Measurements from ENCODE around the gene SLC10A3.

The SLC10A3 gene

DNA sequence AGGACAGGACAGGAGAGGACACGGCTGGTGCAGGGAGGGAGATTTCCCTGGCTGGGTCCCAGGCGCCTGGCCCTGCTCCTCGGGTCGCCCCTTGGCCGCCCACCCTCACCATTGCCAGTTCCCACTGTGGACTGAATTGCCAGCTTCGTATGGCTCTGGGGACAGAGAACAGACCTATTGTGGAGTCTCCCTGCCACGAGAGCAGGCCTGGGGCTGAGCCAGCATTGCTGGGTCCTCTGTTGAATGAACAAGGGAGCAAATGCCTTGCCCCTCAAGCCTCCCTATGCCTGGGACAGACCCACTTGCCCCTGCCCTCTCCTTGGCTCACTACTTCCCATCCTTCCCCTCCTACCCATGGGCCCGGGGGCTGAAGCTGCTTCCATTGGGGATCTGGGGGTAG lies 28.0 kb downstream of the SLC10A3 start:
- DNase-seq (ENCODE audit: low read depth): no peak

GRCh38 chrX:154460326-154460725 lies 30.1 kb downstream of the SLC10A3 start:
- DNase-seq (ENCODE audit: low read depth): no peak

- no peak for DNase-seq (ENCODE audit: low read depth)
Measured at GRCh38 chrX:154459832-154460231, 30.6 kb downstream of the SLC10A3 start.

DNA sequence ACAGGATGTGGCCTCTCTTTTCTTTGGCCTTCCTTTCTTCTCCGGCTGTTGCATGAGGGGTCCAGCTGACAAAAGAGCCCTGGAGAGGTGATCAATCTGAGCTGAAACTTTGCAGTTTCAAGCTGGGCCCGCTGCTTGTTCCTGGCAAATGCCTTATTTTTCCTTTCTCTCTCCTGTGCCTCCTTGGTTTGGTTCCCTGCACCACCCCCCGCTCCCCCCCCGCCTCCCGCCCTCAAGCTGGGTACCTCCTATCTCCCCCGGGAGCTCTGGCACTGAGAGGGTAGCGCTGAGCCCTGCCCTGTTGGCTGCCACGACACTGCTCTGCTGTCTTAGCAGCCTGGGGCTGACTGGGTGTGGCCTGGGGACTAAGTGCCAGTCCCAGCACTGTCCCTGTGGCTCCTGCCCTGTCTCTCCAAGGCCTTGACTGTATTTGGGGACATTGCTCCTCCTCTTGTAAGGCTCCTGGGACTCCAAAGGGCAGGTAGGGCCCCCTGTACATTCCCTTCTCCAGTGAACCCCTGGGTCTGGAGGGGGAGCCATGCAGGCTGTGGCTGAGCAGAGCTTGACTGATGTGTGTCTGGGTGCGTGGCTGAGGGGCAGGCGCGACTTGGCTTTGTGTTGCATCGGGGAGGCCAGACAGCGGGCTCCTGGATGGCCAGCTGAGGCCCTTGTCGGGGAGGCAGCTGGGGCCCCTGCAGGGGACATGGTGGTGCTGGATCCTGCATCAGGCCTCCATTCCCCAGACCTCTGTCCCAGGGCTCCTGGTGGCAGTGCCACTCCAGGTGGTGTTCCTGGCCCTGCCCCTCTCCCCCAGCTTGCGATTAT lies 31.3 kb downstream of the SLC10A3 start:
- DNase-seq (ENCODE audit: low read depth): no peak

DNA sequence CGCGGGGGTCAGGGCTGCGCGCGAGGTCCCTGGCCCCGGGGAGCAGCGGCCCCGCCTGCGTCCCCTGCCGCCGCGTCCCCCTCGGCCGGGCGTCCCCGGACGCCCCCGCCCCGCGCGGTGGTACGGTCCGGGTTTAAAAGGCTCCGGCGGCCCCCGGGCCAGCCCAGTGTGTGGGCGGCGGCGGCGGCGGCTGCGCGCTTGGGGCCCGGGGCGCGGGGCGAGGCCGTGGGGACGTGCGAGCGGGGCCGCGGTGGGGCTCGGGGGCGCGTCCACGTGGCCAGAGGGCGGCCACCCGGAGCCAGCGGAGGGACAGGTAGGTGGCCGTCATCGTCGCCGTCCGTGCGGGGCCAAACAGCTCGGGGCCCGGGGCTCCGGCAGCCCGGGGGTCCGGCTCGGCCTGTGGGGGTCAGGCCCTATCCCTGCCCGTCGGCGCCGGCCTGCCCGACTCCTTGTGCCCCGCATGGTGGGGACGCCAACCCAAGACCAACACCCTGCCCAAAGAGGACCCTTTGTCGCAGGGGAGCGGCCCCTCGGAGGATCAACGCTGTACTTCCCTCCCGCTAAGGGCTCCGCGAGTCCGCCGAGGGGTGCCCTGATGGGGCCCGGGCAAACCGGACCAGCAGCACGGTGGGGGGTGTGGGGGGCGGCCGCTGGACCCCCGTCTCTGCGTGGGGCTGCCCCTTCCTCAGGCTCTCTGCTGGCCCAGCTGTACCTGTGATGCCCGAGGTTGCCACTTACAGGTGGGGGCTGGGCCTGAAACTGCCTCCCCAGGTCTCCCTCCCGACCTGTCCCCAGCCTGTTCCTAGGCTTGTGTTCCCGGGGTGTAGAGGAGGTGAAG lies 32.1 kb downstream of the SLC10A3 start, which contains the start of gene PLXNA3:
PLXNA3 (plus strand) TSS at position 166 of the 838 bp plus-strand sequence. CDS start 1,903 bp downstream, outside the sequence.
- no peak for DNase-seq (ENCODE audit: low read depth)

DNA sequence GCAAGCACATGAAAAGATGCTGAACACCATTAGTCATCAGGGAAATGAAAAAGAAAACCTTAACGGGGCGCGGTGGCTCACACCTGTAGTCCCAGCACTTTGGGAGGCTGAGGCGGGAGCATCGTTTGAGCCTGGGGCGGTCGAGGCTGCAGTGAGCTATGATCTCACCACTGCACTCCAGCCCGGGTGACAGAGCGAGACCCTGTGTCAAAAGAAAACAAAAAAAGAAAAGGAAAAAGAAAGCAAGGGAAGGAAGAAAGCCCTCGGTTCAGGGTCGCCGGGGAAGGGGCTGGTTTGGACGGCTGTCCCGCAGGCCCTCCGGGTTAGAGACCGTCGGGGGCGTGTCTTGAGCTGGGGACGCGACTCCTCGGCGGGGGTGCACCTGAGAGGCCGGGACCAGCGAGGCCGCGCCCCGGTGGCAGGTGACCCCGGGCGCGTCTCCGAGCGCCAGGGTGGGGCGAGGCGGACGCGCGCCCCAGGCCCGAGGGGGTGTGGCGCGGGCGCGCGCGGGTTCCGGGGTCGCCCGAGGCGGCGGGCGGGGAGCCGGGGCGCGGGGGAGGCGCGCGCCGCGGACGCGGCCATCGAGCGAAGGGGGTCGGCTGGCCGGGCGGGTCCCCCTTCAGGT lies 32.8 kb downstream of the SLC10A3 start:
- DNase-seq (ENCODE audit: low read depth): no peak

- no peak for DNase-seq (ENCODE audit: low read depth)
Measured at GRCh38 chrX:154452823-154453222, 37.6 kb downstream of the SLC10A3 start.

- no peak for DNase-seq (ENCODE audit: low read depth)
Measured at GRCh38 chrX:154450312-154450711, 40.1 kb downstream of the SLC10A3 start.

GRCh38 chrX:154449618-154450017 lies 40.8 kb downstream of the SLC10A3 start:
- no peak for DNase-seq (ENCODE audit: low read depth)

DNA sequence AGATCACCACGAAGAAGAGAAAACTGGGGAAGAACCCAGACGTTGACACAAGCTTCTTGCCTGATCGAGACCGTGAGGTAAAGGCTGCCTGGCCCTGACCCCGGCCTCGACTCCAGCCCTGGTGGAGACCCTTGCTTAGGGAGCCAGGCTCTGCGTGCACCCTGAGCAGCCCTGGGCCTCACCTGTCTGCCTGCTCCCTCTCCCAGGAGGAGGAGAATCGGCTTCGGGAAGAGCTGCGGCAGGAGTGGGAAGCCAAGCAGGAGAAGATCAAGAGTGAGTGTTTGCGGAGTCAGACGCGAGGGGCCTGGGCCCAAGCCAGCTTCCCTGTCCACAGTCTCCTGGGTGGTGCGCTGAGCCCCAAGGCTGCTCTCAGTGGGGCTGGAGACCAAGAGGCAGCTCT lies 41.9 kb downstream of the SLC10A3 start:
- no peak for DNase-seq (ENCODE audit: low read depth)

DNA sequence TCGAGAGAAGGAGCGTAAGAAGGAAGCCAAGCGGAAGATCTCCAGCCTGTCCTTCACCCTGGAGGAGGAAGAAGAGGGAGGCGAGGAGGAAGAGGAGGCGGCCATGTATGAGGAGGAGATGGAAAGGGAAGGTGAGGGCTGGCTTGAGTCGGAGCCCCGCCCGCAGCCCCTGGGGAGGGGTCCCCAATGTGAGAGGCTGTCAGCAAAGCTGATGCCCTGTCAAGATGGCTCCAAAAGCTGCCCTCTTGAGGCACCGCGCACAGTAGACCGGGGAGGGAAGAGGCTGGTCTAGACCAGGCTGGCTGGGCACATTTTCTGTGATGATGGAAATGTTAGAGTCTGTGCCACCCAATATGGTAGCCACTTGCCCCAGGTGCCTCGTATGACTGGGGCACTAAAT lies 44.0 kb downstream of the SLC10A3 start:
- no peak for DNase-seq (ENCODE audit: low read depth)

DNA sequence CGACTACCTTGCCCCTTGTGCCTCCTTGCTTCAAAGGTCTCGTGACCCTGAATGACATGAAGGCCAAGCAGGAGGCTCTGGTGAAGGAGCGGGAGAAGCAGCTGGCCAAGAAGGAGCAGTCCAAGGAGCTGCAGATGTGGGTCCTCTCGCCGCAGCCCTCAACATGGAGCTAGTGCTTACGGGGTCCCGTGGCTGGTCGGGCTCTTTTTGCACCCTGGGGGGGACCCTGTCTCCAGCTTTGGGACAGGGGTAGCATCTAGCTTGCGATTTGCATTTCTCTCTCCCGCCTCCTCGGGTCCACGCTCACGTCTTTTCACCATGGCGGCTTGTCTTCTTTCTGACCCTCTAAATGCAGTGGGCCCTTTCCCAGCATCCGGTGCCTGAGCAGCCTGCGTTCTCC lies 44.7 kb downstream of the SLC10A3 start:
- DNase-seq (ENCODE audit: low read depth): no peak

DNA sequence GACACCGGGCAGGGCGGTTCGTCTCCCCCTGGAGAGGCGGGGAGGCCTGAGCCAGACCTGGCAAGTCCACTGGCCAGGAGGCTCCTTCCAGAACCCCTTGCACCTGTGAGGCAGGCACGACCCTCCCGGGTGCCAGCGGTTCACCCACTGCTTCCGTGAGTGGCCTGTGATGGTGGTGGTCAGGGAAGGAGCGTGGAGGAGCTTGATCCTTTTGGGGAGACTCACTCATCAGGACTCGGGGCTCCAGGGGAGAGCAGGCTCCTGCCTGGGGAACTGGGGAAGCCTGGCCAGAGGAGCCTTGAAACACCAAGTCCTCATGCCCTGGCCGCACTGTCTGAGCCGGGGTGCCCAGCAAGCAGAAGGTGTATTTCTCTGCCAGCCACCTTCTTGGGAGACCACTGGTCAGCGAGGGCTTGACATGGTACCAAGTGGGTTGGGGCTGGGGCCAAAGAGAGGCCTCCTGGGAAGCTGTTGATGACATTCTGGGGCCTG lies 45.6 kb downstream of the SLC10A3 start:
- no peak for DNase-seq (ENCODE audit: low read depth)

GRCh38 chrX:154443992-154444754 lies 46.3 kb downstream of the SLC10A3 start, which contains the start of gene FAM50A:
Gene FAM50A (plus strand): TSS chrX:154444141. CDS start chrX:154444236, 95 bp downstream.
- peak; percentile 39 for DNase-seq (ENCODE audit: low read depth)

GRCh38 chrX:154443479-154443910 lies 46.9 kb downstream of the SLC10A3 start:
- no peak for DNase-seq (ENCODE audit: low read depth)

DNA sequence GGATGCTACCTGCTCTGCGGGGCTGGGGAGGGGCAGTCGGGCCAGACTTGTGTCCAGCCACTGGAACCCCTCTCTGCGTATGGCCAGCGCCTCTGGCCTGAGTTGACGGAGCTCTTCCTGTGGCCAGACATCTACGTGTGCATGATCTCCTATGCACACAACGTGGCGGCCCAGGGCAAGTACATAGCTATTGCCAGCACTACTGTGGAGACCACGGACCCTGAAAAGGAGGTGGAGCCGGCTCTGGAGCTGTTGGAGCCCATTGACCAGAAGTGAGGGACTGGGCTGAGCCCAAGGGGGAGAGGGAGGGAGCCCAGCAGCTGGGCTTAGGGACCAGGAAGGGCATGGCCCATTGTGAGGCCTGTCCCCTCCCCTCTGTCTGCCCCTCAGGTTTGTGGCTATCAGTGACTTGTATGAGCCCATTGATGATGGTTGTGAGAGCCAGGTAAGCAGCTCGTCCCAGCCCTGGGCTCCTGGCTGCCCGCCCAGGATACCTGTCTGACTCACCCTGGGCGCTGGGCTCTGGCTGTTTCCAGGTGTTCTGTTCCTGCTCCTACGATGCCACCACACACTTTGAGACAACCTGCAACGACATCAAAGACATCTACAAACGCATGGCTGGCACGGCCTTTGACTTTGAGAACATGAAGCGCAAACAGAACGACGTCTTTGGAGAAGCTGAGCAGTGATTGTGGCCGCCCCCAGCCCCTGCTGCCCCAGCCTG lies 48.3 kb downstream of the SLC10A3 start:
- DNase-seq (ENCODE audit: low read depth): no peak

DNA sequence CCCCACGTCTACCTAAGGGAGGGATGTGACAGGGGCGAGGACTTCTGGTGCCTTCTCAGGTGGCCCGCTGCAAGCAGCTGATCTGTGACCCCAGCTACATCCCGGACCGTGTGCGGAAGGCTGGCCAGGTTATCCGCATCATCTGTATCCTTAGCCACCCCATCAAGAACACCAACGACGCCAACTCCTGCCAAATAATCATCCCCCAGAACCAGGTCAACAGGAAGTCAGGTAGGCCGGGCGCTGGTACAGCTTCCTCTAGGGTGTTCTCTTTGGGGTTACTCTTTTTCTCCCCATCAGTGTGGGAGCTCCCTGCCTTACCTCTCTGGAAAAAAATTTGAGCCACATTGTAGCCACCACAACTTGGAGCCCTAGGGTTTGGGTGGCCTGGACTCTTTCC lies 48.9 kb downstream of the SLC10A3 start:
- no peak for DNase-seq (ENCODE audit: low read depth)

GRCh38 chrX:154440623-154441357 lies 49.6 kb downstream of the SLC10A3 start:
- DNase-seq (ENCODE audit: low read depth): no peak

GRCh38 chrX:154439841-154440240 lies 50.6 kb downstream of the SLC10A3 start:
- DNase-seq (ENCODE audit: low read depth): no peak
